NCI-H2029 treated with DMSO at 0.1 percent for 48 hours (cell line): Measurements from ENCODE around the gene SGMS1.
"Not testable (repeated sequence)": the region's sequence is repeated elsewhere in the genome, so short reads cannot be mapped to it uniquely, and the experiment has no call there.

Experiments used
- DNase-seq: peaks from one replicate; lab custom pipeline; 2025; lab: John Stamatoyannopoulos, UW

Gene SGMS1

GRCh38 chr10:50508315-50509051 lies 115.3 kb downstream of the SGMS1 start:
- DNase-seq: no peak

- no peak for DNase-seq
Observed at GRCh38 chr10:50506861-50507573, 116.7 kb downstream of the SGMS1 start.

GRCh38 chr10:50504389-50504788 lies 119.4 kb downstream of the SGMS1 start:
- no peak for DNase-seq

- no peak for DNase-seq
Observed at GRCh38 chr10:50503661-50504320, 120.0 kb downstream of the SGMS1 start.

GRCh38 chr10:50503156-50503555 lies 120.6 kb downstream of the SGMS1 start:
- not testable (repeated sequence) for DNase-seq

GRCh38 chr10:50501924-50502452 lies 121.8 kb downstream of the SGMS1 start:
- no peak for DNase-seq

- DNase-seq: no peak
Observed at GRCh38 chr10:50501478-50501877, 122.3 kb downstream of the SGMS1 start.

GRCh38 chr10:50498465-50498864 lies 125.3 kb downstream of the SGMS1 start:
- no peak for DNase-seq

- no peak for DNase-seq
Observed at GRCh38 chr10:50497758-50498157, 126.0 kb downstream of the SGMS1 start.

- no peak for DNase-seq
Observed at GRCh38 chr10:50496228-50496627, 127.5 kb downstream of the SGMS1 start.

- DNase-seq: no peak
Observed at GRCh38 chr10:50490241-50490640, 133.5 kb downstream of the SGMS1 start.

- not testable (repeated sequence) for DNase-seq
Observed at GRCh38 chr10:50484550-50484949, 139.2 kb downstream of the SGMS1 start.

GRCh38 chr10:50480054-50481007 lies 143.4 kb downstream of the SGMS1 start:
- no peak for DNase-seq

- DNase-seq: no peak
Observed at GRCh38 chr10:50477287-50478203, 146.2 kb downstream of the SGMS1 start.

- DNase-seq: no peak
Observed at GRCh38 chr10:50473756-50474155, 150.0 kb downstream of the SGMS1 start.

- no peak for DNase-seq
Observed at GRCh38 chr10:50472914-50473313, 150.8 kb downstream of the SGMS1 start.

- DNase-seq: no peak
Observed at GRCh38 chr10:50471583-50471975, 152.2 kb downstream of the SGMS1 start.

- DNase-seq: no peak
Observed at GRCh38 chr10:50470798-50471582, 152.8 kb downstream of the SGMS1 start.

GRCh38 chr10:50470345-50470744 lies 153.4 kb downstream of the SGMS1 start:
- DNase-seq: no peak

- no peak for DNase-seq
Observed at GRCh38 chr10:50469778-50470193, 154.0 kb downstream of the SGMS1 start.
